Measurements from ENCODE around the gene CTU2.

CTU2 gene

DNA sequence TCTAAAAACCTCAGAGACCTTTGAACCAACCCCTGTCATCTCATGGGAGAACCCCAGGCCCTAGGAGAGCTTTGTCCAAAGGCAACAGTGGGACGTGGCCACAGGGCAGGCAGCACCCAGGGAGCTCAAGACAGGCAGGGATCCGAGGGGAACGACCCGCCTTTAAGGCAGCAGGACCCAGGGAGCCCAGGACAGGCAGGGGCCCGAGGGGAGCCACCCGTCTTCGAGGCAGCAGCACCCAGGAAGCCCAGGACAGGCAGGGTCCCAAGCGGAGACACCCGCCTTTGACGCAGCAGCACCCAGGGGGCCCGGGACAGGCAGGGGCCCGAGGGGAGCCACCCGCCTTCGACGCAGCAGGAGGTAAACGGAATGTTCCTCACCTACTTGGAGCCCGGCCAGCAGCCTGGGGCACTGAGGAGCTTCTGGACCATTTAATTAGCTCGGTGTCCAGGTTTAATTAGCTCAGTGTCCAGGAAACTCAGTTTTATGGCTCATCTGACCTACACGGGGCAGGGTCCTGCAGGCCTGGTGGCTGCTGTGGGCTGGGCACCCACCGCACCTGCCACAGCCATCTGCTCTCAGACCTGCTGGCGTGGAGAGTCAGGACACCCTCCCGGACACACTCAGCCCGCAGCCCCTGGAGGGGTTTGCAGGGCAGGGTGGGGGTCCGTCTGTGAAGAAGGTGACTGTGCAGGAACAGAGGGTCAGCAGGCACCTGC is 54.3 kb downstream of the CTU2 start:
- no peak for DNase-seq (ENCODE audit: low read depth in 2 of 2)

DNA sequence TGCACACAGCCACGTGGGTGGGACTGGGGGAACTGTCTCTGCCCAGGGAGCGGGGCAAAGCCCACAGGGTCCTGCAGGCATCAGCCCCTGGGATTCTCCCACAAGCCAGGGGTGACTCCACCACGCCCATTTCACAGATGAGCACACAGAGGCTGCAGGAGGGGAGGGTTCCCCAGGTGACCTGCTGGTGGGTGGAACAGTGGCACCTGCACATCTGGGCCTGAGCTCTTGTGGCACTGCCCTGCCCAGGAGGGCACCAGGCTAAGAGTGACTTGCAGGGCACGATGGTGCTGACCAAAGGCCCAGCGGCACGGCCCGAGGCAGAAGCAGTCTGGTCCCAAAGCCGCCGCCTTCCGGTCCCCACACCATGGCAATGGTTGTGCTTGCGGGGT is 54.8 kb downstream of the CTU2 start:
- DNase-seq (ENCODE audit: low read depth in 2 of 2) = no peak

DNA sequence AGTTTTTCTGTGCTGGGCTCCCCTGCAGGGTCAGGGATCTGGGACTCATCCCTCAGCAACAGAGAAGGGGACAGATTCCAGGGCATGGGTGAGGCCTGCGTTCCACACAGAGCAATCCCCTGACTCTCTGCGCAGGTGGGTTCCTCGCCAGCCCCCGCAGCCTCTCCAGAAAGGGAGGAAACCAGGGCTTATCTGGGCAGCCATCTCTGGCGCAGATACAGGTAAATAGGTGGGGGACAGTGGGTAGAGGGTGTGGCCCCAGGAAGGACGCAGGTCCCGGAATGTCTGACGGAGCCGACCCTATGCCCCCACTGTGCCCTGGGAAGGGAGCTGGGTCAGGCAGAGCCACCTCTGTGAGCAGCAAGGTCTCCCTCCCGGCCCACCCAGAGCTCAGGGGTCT is 55.5 kb downstream of the CTU2 start:
- no peak for DNase-seq (ENCODE audit: low read depth in 2 of 2)

DNA sequence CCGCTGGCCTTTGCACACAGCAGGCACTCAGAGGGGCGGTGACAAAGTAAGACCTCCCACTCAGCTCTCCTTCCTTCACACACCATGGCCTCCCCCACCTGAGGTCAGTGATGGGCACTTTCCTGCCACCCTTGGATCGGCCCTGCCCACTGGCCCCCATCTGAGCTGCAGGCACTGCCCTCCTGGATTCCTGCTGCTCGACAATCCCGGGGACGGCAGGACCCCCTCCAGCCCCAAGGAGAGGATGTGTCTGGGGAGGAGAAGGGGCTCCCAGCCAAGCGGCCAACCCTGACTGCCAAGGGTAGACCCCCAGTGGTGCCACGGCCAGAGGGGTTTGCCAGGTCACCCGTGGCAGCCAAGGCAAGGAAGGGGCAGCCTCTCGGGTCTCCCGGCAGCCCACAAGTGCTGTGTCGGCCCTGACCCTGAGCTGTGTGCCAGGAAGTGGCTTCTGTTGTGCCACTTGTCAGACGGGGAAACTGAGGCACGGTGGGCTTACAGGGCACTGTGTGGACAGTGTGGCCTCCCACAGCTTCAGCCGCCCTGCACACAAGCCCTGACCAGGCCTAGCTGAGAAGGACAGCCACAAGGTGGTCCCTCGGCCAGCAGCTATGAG is 56.1 kb downstream of the CTU2 start:
- DNase-seq (ENCODE audit: low read depth in 2 of 2) = no peak

DNA sequence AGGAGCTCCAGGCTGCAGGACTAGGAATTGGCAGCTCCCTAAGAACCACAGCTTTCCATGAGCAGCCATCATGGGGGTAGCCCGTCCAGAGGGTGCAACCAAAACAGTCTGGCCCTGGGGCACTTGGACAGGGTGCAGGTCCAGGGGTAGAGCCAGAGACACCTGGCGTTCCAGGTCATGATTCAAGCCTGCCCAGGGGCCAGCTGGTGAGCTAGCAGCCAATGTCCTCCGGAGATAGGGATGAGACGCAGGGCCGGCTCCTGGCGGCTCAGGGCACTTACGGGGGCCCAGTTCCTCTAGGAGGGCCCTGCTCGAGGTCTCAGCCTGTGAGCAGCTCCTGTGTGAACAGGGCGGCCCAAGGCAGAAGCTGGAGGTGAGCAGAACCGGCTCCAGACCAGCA is 56.6 kb downstream of the CTU2 start:
- no peak for DNase-seq (ENCODE audit: low read depth in 2 of 2)

DNA sequence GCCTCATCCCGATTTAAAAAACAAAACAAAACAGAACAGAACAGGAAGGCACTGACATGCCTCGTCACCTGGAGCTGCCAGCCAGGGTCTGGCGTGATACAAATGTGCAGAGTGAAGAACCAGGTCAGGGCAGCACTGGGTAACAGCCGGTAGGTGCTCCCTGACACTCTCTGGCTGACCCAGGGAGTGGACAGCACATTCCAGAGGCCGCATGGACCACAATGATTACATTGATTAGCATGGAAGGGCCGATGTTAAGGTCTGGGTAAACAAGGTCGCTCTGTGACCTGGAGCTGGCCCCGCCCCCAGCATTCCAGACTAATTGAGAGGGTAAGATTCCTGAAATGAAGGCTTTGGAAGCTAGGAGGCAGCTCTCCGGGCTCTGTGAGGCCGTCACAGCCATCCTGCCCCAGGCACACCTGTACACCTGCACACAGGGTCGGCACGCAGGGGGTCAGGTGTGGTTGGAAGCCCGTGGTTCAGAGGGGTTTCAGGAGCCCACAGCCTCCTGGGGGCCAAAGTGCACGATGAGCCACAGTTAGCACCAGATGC is 57.3 kb downstream of the CTU2 start:
- DNase-seq (ENCODE audit: low read depth in 2 of 2) = no peak

DNA sequence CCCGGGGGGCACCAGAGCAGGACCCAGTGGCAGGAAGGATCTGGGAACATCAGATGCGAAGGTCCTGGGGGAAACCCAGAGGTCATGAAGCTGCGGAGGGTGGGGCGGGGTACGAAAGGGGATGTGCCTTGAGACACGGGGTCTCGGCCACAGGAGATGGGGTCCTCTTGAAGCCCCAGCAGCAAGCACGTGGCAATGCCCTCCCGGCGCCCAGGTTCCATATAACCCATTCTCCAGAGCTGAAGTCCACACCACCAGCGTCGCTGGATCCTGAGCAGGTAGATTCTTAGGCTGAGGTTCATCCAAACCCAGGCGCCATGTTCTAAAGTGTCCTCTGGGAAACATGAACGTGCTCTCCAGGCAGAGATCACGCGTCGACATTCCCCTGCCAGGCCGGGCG is 57.8 kb downstream of the CTU2 start:
- DNase-seq (ENCODE audit: low read depth in 2 of 2) = no peak

DNA sequence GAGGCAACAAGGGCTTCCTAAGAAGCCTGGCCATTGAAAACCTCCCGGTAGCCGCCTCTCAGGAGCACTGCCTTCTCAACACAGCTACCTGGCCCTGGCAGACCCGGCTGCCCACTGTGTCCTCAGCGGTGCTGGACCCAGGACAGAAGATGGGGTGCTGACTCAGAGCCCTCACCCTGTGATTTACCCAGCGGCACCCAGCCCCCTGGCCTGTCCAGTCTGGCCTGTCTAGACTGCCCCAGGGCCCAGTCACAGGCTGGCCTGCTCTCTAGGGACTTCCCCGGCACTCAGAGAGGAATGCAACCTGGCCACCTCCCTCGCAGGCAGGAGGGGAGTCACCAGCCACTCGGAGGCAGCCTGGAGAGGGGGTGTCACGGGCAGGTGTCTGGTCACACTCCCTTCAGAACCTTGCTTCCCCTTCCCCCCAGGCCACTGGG is 58.6 kb downstream of the CTU2 start:
- no peak for DNase-seq (ENCODE audit: low read depth in 2 of 2)

Measured in stimulated activated CD8-positive, alpha-beta memory T cell treated with anti-CD3 and anti-CD28 coated beads, Interleukin-7, amount 100 ng/mL, for 4 hours (primary cell).